Head of caudate nucleus (tissue), 42 donors: ENCODE data around the gene CCDC137.
A peak's percentile ranks its signal among the peaks of the same experiment; 100 is the strongest.

Source experiments
- DNase-seq, 42 donors: peaks; one replicate each; pipeline versions ENCODE4 v3.0.0 to v3.0.0-alpha.2; 2020 to 2021; ENCODE audit warnings: mixed read lengths in 7 of 42
- intact Hi-C: fragments of 100-400 bp; cut with DNase I; formaldehyde crosslinking; loops from one replicate; pipeline ENCODE4 v1.15.0; 2022

Gene CCDC137

GRCh38 chr17:81648013-81648706, 18.4 kb upstream of the CCDC137 start:
- DNase-seq = no peak
- intact Hi-C loops = no loop called here

- DNase-seq = no peak
- intact Hi-C loops = no loop called here
Measured at GRCh38 chr17:81648707-81649085, 17.8 kb upstream of the CCDC137 start.

GRCh38 chr17:81650951-81651350, 15.6 kb upstream of the CCDC137 start:
- no peak for DNase-seq
- intact Hi-C loops = no loop called here

DNA sequence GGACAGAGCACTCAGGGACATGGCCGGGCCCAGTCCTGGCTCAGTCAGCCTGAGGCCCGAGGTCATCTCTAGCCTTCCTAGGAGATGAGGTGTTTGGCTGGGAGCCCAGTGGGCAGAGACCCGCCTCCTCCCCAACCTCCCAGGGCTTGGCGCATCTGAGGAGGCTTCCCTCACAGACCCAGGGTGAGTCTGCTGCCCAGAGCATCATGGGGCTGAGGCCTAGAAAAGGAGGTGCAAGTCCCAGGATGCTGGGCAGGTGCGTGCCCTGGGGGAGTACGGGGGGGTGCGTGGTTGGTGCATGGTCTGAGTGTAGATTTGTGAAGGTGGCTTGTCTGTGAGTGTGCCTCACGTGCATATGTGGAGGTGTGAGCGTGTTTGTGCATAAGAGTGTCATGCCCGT, 14.8 kb upstream of the CCDC137 start:
- no peak for DNase-seq
- intact Hi-C loops = no loop called here

DNA sequence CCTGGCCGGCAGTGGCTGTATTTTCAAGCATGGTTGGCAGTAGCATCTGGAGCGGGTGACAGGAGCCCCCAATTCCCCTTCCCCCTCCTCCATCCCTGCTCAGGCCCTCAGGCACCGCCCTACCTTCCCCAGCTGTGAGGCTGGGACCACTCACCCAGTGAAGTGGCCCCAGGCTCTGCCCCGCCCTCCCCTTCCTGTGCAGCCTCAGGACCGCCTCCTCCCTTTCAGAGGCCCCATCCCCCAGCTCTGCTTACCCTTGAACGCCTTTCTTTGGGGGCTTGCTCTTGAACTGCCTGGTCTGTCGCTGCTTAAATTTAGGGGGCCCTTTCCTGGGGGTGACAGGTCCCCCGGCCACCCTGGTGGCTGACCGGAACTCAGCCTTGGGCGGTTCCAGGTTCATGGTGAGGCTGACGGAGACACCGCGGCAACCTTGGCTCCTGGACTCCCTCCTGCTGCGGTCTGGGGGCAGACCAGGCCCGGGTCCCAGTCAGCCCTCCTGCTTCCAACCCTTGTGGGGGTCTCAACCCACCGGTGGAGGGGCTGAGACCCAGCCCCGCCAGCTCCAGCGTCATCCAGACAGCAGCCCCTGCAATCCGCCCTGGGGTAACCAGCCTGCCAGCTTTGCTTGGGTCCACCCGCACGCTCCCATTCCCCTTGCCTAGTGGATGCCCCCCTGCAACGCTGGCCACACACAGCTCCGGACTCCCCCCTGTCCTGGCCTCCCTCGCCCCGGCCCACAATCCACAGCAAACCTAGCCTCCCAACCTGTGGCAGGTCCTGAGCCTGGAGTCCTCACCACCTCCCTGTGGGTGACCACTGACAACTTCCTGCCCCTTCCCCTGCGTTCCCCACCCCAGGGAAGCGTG, 13.4 kb upstream of the CCDC137 start:
- intact Hi-C loops = no loop called here
- DNase-seq = no peak

DNA sequence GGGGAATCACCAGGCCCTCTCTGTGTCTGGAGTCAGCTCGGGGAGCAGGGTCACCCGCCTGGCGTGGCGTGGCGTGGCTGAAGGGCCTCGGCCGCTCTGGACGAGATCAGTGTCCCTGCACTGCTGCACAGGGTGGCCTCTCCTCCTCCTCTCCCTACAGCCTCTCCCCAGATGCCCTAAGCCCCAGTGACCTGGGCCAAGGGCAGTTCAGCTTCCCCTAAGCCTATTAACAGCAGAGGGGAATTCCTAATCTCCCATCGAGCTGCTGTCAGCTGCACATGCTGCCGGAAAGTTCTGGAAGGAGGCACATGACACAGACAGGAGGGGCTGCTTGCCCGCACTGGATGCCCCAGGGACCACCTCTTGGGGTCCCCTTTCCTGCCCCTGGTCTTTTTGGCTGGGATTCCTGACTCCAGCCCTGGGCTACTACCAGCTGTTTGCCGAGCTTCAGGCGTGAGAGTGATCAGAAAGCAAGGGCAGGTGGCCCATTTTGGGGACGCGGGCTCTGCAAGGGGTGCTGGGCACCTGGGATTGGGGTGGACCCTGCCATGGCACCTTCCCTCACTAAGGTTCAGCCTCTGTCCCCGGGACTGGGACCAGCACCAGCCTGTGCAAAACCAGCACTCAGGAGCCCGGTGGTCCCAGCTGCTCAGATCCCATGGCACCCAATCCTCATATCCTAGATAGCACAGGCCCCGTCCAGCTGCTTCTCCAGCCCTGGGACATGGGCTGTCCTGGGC, 11.0 kb upstream of the CCDC137 start:
- intact Hi-C loops = no loop called here
- no peak for DNase-seq

DNA sequence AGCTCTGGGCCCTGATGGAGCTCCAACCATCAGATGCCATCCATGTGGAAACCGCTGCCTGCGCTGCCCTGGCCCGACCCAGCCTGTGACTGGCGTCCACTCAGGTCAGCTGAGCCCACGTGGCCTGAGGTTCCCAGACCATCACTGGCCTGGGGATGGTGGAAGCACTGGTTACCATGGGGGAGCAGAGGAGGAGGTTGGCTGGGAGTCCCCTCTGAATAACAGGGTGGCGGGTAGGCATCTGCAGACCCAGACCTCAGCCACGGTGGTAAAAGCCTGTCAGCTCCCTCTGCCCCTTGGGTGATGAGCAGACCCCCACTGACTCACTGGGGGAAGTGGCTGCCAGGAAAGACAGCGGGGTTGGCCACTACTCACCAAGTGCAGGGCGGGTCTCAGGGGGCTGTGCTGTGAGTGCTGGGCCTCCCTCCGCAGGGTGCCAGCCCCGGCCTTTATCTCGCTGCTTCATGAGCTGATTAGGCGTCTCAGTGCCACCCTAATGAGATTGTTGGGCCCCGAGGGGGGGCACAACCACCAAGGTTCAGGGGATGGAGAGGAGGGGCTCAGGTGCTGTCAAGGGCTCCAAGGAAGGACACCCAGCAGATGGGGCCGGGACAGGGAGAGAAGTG, 10.3 kb upstream of the CCDC137 start, which contains the start of gene PDE6G:
TSS of gene PDE6G (minus strand) at position 425 of the 626 bp plus-strand sequence. CDS start 3,237 bp downstream, outside the sequence.
- intact Hi-C loops = no loop called here
- no peak for DNase-seq

DNA sequence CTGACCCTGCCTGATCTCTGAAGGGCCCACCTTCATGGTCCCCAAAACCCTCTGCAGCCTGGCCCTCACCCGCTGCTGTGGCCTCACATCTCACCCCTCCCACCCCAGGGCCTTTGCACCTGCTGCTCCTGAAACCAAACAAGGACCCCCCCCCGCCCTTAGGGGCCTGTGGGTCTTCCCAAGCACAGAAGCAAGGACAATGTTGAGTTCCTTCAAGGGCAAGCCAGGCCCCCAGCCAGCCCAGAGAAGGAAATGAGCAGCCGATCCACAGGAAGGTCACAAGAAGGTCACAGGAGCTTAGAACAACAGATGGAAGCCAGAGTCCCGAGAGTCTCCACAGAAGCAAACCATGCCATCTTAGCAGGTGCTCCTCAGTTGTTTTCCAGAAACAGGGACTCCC, 9.7 kb upstream of the CCDC137 start:
- intact Hi-C loops = no loop called here
- no peak for DNase-seq

DNA sequence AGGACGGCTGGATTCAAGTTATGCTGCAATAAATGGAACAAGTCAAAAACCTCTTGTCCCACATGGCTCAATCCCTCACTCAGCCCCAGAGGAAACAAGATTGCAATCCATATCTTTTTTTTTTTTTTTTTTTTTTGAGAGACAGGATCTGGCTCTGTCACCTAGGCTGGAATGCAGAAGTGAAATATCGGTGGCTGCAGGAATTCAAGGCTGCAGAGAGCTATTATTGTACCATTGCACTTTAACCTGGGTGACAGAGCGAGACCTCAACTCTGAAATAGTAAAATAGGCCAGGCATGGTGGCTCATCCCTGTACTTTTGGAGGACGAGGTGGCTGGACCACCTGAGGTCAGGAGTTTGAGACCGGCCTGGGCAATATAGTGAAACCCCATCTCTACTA, 7.5 kb upstream of the CCDC137 start:
- intact Hi-C loops = no loop called here
- no peak for DNase-seq

GRCh38 chr17:81660441-81660840, 6.1 kb upstream of the CCDC137 start:
- intact Hi-C loops = no loop called here
- no peak for DNase-seq

DNA sequence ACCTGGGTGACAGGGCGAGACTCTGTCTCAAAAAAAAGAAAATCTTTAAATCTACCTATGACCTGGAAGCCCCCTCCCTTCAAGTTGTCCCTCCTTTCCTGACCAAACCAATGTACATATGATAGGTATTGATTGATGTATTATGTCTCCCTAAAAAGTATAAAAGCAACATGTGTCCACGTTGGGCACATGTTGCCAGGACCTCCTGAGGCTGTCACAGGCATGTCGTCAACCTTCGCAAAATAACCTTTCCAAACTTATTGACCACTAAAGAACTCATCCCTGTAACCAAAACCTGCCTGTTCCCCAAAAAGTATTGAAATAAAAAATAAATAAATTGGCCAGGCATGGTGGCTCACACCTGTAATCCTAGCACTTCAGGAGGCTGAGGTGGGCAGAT, 4.5 kb upstream of the CCDC137 start:
- intact Hi-C loops = no loop called here
- no peak for DNase-seq

DNA sequence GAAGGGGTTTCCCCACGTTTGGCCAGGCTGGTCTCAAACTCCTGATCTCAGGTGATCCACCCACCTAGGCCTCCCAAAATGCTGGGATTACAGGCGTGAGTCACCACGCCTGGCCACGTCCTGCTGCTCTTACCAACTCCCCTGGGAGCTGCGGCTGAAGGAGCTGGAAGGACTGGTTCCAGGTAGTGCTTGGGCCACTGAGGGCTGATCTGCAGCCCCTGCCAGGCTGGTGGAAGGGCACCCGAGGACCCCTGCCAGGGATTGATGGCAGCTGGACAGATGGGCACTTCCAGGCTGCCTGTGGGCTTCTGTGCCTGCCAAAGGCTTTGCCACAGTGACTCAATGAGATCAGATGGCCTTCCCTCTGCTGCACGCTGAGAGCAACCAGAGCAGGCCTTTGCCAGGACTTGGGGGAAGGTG, 2.5 kb upstream of the CCDC137 start:
- intact Hi-C loops = no loop called here
- DNase-seq = no peak

GRCh38 chr17:81665205-81666091, 1.1 kb upstream of the CCDC137 start:
- intact Hi-C loops = loop anchor here (5.0 kb wide), 1 partner anchor 37 kb away; the partner anchor contains the start of gene MRPL12
- peak in 24 of 42 donors; percentile 12 to 61 (median 34) for DNase-seq

GRCh38 chr17:81666092-81666341, 520 bp upstream of the CCDC137 start:
- intact Hi-C loops = loop anchor here (5.0 kb wide), 1 partner anchor 36 kb away; the partner anchor contains the start of gene MRPL12
- peak in 1 of 42 donors; percentile 4 for DNase-seq

GRCh38 chr17:81667754-81668153, 1.2 kb downstream of the CCDC137 start:
- intact Hi-C loops = loop anchor here (5.0 kb wide), 1 partner anchor 35 kb away; the partner anchor contains the start of gene MRPL12
- DNase-seq = no peak

- DNase-seq = no peak
Measured at GRCh38 chr17:81672504-81672903, 6.0 kb downstream of the CCDC137 start.

DNA sequence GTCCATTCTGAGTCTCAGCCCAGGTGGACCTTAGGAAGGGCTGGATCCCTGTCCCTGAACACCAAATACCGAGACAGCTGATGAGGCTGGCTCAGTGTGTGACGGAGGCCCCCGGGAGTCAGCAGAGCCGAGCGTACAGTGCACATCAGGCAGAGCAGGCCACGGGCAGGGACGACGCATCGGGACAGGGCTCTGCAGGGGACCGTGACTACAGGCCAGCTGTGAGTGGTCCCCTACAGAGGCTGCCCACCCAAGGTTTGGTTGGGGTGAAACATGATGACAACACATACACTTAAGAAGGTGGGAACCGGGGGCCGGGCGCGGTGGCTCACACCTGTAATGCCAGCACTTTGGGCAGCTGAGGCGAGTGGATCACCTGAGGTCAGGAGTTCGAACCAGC, 6.4 kb downstream of the CCDC137 start:
- intact Hi-C loops = no loop called here
- no peak for DNase-seq

More at GRCh38 chr17:81672504-81672903, 6.0 kb downstream of the CCDC137 start:
- intact Hi-C loops = no loop called here

DNA sequence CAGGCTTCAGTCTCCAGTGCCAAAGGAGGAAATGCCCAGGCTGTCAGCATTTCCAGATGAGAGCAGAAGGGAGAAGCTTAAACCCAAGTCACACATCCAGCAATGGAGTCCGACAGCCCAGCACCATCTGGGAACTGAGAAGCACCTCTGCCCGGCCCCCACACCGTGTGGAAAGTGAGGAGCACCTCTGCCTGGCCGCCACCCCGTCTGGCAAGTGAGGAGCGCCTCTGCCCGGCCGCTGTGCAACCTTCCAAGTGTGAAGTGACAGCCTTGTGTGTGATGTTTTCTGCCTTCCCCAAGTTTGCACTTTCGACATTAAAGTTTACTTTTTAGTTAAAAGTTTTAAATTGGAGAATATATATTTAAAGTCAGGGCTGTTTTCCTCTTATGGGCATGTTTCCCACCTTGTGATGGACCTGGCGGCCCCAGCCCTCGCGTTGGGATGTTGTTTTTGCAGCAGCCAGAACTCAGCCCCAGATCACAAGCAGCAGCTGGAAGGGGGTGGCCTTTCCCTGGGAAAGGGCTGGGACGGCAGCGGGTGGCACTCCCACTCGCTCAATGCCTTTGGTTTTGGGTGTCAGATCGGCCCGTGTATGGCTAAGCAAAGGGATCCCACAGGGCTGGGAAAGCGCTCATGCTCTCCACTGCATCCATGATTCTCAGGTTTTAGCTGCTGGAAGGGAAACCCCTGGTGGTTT, 7.2 kb downstream of the CCDC137 start:
- intact Hi-C loops = no loop called here
- no peak for DNase-seq
